ENCODE results near the gene EEF1G.
"Not testable (repeated sequence)": the region's sequence is repeated elsewhere in the genome, so short reads cannot be mapped to it uniquely, and the experiment has no call there.

The EEF1G gene

DNA sequence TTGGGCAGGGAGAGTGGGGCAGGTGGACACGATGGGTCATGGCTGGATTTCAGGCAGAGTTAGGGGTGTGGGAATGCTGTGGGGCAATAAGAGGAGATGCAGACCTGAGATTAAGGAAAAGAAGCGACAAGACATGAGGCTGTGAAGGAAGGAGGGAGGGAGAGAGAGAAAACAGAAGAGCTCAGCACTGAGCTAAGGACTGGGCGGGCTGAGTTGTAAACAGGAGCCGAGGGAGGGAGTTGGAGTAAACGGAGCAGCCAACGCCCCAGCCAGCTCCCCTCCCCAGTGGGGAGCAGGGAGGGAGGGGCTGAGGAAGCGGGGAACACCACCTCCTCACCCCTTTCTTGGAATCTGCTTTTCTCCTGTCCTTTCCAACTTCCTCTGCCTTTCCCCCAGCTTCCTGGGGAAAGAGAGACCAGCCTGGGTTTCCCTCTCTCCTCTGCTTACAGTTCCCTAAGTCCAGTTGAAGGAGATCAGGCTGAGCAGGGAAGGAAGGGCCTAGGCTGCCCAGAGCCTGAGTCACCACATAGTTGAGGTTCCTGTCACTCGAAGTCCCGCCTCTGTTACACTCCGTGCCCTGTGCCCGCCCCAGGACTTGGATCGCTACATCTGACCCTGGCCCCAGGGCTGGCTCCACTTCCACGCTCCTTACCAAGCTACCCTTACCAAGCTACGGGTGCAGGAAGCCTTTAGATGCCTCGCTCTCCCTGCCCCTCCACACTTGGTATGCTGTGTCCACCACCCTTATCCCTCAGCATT lies 20.4 kb downstream of the EEF1G start:
- no peak for DNase-seq

DNA sequence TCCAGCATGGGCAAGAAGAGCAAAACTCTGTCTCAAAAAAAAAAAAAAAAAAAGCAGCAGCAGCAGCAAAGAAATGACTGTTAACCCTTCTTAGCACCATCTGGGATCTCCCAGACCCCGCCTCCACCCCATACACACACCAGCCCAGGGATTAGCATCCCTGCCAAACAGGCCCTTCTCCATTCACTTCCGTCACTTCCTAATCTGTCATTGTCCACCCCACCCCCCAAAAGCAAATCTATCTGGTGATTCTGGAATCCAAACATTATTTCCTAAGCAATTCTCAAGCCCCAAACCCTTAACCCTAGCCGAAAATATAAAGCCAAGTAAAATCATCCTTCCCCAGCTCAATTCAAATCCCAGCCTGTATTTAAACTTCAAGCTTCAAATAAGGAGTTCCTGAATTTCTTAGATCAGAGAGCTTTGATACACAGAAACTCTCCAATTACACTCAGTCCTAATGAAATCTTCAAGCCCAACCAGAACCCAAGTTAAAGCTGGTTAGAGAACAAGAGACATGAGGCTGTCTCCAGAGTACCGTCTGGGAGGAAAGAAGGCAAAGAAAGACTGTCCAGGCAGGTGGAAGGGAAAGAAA lies 21.1 kb downstream of the EEF1G start:
- no peak for DNase-seq

DNA sequence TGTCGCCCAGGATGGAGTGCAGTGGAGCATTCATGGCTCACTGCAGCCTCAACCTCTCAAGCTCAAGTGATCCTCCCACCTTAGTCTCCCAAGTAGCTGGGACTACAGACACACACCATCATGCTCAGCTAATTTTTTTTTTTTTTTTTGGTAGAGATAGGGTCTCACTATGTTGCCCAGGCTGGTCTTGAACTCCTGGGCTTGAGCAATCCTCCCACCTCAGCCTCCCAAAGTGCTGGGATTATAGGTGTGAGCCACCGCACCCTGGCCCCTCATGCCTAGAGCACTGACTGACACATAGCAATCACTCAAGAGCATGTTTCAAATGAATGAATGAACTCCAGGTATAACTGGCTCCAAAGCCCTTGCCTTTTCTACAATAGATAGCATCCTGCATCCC lies 23.2 kb downstream of the EEF1G start:
- DNase-seq = not testable (repeated sequence)

DNA sequence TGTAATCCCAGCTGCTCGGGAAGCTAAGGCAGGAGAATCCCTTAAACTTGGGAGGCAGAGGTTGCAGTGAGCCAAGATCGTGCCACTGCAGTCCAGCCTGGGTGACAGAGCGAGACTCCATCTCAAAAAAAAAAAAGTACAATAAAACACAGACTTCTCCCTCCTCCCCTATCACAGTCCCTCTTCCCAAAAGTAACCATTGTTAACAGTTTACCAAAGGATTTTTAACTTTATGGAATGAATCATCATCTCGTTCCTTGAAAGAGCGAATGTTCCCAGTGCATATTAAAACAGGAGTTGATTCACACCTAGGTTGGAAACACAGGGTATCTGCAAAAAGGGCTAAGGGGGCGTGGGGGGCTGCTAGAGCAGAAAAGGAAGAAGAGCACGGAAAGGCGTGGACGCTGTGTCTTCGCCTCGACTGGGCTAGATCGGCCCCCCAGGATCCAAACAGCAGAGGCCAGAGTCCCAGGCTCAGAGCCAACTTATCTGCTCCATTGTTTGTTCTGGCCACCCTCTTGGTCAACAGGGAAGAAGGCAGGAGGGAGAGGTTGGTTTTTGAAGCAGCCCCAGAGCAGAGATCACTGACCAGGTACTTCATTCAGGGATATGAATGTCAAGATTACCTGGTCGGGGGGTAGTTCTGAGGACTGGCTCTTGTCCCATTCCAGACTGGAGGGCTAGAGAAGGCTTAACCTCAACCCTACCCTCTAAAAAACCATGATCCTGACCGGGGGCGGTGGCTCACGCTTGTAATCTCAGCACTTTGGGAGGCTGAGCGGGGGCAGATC lies 25.0 kb downstream of the EEF1G start:
- DNase-seq = no peak

DNA sequence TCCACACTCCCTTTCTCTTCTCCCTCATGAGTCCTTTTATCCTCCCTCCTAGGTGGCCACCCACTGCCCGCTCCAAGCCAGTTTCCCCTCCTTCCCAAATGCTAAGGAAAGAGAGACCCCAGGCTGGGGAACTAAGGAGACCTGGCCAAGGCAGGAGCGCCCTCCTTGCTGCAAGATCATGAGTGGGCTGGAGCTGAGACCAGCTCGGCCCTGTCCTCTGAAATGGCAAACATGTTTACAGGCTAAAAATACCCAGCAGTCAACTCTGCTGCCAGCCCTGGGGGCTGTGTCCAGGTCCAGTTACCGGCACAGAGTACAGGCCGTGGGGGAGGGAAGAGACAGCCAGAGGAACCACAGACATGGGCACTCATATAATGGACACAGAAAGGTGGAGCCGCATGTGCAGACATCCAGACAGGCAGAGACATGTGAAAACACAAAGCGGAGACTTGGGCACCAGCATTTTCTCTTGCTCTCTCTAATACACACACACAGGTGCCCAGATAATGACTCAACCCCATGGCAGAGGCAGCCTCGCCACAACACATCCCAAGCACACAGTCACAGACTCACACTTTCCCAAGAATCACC lies 25.9 kb downstream of the EEF1G start:
- no peak for DNase-seq

DNA sequence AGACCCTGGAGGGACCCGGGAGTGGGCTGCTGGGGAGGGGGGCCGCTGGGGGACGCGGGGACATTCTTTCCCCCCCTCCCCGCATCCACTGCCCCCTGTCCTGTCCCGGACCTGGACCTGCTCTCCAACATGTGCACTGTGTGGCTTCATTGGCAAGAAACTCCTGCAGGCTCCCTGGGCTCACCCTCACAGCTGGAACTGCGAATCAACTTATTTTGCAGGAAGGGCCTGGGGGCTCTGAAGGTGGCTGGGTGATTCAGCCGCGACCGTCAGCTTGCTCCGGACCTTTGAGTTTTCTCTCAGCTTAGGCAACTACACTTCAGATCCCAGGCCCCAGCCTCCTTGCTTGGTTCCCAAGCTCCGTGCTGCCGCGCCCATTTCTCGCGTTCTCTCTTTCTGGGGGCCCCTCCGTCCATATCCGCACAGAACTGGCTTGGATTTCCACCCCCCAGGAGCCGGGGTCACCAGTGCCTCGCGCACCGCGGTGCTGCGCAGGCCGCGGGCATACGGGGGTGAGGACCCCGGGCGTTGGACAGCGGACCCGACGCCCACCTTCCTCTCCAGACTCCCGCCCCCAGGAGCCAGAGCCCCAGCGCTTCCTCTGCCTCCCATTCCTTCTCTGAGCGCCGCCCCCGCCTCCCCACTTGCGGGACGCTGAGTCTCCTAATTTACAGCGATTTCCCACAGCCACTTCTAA lies 26.6 kb downstream of the EEF1G start:
- no peak for DNase-seq

DNA sequence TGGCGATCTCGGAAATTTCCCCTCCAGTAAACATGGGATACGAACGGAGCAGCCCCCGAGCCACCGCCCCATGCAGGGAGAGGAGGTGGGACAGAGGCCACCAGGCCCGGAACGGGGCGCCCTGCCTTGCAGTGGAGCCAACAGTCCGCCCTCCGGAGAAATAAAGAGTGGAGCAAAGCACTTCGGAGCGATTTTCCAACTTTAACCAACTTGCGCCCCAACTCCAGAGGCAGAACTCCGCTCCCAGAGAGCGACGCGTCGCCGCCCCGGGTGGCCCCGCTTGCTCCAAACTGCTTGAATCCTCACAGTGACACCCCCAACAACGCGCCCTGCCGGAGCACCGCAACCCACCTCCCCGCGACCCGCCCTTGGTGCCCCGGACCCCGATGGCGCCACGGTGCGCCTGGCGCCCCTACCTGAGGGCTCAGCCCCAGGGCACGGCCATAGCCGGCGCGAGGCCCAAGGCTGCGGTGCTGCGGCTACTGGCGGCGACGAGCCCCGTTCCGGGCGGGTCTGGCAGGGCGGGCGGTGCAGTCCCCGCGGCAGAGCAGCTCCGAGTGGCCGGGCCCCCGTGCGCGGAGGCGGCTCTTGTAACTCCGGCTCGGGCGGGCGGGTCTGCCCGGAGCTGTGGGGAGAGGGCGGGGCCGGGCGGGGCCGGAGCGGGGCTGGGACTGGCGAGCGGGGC lies 27.3 kb downstream of the EEF1G start, which contains the start of gene AHNAK:
Gene AHNAK (minus strand): TSS at position 563 of the 685 bp plus-strand sequence. CDS start 10,708 bp downstream, outside the sequence.
- DNase-seq = no peak

DNA sequence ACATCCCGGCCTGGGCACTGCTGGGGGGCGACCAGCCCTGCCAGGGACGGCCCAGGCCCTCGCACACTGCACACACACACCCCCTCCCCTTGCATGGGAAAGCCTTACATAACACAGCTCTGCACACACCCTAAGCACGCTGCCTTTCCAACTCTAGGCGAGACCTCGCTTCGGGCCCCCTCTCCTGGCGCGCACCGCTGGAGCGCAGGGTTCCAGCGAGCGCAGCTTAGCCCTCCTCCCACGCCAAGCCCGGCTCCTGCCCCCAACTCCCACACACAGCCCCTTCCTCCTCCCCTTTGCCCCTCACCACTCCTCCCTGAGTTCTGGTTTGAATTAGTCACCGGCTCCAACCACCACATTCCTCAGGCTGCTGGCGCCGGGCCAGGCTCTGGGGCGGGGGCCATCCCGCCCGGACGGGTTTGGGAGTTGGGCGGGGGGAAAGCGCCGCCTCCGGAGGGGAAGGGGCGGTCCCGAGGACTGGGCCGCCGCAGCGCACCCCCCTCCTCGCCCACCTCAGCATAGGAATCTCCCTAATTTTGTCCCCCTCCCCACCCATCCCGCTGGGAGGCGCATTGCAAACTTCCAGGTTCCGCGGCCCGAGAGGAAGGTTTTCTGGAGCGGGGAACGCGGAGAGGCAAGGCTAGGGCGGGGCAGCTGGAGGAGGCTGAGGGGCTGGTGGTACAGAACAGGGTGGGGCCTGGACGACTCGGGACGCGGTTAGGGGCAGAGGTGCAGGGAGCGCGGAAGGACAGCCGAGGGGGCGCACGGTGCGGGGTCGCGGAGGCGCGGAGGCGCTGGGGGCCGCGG lies 28.1 kb downstream of the EEF1G start:
- no peak for DNase-seq

DNA sequence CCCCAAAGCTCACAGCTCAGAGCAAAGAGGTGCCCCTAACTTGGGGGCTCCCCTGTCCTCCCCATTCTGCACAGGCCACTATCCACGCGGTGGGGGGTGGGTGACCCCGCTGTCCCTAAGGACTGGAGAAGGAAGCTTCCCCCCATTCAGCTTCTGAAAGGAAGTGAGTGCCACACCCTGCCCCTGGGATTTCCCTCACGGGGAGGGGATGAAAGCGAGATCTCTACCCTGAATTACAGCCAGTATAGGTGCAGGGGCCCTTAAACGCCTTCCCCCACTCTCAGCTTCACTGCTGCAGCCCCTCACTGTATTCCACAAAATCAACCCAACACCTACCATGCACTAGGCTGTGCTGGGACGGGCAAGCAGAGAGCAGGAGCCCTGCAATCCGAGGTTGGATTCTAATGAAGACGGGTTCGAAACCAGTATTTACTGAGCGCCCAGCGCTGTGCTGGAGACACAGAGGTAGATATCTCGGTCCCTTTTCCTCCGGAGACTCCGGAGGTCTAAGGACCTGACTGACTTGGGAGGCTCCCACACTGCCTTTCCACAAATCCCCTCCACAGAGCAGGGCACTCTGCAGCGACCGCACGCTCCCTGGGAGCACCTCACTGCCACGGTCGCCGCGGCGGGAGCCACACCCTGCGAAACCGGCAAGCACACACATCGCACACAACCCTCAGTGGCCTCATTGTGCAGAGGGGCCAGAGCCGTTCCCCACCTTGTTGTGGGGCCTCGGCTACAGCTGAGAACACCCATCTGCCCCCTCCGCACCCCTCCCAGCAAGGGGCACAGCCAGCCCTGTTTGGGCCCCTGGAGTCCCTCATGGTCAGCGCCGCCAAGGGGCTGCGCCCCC lies 28.9 kb downstream of the EEF1G start:
- no peak for DNase-seq

DNA sequence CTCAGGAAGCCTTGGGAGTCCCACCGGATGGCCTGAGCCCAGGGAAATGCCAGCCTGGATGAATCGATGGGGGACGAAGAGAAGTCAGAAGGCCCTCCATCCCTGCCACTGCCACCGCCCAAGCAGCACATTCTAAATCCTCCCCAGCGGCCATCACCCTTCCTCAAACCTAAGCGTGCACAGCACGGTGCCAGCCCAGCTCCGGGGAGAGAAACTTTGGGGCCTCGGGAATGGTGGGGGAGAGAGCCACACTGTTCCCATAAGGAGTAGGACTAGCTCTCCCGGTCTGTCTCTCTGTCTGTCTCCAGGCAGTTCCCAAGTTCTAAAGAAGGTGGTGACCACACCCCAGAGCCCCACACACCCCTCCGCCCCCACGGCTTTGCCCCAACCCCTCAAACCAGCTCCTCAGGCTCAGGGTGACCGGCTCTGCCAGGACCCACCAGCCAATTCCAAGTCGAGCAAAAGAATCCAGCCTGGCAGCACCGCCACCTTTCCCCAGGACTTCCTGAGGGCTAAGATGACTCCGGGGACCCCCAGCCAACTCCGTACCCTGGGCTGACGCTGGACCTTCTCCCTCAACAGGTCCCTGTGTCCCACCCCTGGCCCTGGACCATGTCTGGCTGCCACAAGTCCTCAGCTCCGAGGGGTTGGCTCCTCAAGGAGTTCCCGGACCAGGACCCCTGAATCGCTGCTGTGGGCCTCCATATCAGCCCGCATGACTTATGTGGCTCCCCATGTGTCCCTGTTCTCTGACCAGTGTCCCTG lies 29.8 kb downstream of the EEF1G start:
- DNase-seq = no peak

DNA sequence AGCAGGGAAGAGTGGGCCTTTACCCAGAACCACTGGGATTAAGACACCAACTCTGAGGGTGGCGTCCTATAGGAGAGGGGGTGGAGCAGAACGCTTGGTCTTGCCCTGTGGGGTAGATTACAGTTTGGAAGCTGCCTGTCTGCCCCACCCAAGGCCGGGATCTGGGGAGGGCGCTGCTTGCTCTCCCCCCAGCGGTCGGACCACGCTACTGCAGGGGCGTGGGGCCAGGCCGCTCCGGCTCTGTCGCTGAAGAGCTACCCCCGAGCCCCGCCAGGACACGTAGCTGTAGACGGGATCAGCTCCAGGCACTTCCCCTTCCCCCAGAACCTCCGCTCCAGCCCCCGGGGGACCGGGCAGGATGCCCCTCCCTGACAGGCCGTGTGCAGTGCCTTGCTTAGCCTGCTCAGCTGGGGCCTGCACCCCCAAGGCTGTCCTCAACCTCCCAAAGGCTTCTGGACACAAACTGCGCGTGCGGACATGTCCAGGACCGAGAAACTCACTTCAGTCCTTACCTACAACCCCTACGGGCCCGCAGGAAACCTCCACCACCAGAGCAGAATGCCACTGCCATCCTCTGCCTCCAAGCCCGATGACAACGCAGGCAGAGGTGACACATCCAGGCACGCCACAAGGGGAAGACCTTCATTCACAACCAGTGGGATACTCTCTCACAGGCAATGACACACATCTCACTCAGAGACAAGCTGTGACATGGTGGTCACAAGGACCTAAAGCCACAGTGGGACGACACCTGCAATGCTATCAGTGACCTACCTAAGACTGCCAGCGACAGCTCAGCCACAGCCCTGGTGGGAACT lies 30.7 kb downstream of the EEF1G start:
- DNase-seq = peak; percentile 37

DNA sequence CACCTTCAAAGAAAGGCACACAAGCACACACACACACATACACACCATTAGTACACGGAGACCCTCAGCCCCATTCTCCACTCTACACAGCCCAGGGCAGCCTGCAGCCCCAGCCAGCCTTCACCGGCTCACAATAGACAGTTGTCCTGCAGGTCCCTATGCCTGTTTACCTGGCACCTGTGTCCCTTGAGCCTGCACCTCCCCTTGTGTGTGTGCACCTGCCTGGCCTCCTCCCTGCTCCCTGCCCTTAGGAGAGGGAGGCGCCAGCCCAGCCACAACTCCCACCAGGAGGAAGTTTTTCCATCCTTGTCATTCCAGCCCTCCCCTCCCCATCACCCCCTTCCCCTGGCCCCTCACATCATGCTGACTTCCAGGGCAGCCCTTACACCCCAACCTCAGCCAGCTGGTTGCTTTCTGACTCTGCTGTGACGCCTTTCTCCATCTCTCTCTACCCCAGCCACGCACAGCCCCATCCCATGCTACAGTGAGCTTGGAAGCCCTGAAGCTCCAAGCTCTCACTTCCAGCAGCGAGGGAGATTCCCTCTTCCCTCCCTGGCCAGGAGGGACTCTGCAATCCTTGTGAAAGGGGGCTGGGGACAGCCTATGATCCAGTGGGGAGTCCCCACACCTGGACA lies 31.5 kb downstream of the EEF1G start:
- DNase-seq = no peak

DNA sequence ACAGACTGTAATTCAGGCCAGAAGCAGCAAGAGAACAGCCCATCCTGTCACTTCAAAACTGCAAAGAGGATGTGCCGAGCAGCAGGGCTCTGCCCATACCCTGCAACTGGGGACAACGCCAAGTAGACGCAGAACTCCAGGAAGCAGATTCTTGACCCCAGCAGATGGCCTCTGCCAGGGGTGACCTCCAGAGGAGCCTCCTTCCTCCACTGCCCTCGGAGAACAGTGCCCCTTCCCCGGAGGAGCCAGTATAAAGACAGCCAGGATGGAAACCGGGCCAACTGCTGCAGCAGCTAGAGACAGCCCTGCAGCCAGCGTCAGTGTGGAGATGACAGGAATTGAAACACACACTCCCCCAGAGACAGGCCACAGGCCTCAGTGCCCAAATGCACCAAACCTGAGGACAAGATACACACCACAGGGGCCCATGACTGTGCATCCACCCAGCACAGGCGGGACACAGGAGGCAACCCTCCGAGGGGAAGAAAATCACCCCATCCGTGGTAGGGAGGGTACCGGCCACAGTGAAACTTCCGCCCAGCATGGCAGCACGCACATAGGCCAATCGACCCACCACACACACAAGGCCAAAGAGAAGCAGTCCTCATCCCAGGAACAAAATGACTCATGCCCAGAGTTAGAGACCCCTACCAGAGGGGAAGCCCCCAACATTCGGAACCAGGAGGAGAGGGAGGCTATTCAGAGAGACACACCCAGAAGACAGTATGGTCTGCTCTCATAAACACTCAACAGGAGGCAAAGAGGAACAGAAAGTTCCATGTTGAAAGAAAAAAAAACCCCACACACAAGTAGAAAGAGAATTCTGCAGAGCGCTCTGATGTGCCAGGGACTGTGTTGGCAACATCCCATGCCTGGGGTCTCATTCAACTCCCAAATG lies 32.6 kb downstream of the EEF1G start:
- DNase-seq = no peak

DNA sequence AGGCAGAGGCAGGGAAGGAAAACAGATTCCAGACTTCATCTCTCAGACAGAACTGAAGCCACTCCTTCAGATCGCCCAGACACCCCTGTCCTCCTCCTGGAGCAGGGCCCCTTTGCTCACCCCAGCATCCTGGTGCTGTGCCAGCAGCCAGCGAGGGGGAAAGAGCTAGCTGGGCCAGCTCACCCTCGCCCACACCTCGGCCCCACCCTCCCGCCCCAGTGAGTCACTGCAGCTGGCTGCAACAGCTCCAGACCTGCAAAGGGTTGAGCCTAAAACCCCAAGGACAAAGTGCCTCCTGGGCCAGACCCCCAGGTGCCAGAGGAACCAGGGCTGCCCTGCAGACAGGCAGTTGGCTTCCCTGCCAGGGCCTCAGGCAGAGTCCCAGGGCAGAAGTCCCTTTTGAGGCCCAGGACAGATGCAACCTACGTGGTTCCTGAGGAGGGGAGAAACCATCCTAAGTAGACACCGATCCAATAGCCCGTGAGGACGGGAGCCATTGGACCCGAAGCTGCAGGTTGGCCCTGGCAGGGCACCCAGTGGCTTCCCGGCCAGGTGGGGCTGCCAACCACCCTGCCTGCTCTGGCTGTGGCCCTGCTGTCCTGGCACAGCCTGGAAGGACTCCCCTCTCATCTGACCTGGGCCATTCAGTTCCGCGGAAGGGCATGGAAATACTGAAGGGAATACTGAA lies 34.3 kb downstream of the EEF1G start:
- DNase-seq = no peak

DNA sequence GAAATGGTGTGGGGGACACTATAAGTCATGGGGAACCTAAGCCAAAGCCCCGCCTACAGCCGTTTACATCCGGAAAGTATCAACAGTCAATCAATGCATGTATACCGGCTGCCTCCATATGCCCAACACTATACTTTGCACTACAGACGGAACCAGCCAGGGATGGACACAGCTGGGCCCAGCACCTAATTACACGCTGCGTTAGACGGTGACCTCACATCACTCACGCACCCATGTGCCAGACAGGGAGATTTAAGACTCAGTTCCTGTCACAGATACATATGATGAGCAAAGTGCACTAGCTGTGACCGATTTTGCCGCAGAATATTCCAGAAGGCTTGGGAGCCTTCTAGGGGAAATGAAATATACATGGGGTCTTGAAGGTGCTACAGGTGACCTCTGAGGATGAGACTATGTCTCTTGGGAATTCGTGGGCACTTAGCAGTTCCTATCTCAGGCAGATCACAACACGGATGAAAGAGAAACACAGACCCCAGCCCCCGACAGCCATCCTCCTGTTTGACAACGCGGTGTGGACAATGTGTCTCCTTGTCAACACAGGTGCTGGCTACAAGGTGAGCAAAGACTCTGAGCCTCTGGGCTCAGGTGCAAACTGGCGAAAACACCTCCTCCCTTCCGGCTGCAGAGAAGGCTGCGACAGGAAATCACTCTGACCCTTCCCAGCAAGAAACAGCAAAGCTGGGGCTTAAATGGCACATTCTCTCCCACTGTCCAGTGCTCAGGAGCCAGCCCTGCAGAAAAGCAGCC lies 35.0 kb downstream of the EEF1G start:
- DNase-seq = no peak
